SK-N-SH (cell line): ENCODE results near the gene AGAP1.
"Not testable (repeated sequence)": the region's sequence is repeated elsewhere in the genome, so short reads cannot be mapped to it uniquely, and the experiment has no call there.

ENCODE experiments used
- JUND ChIP-seq: IDR thresholded peaks from 2 replicates; pipeline ENCODE4 v1.4.0; 2012
- MXI1 ChIP-seq: IDR thresholded peaks from 2 replicates; pipeline ENCODE4 v1.6.1; 2012; ENCODE audit warnings: mild to moderate bottlenecking, low read depth, low read length, improper control_type of control experiment
- TF ChIP-seq, protein P1 (sequence below): IDR thresholded peaks from 2 replicates; pipeline ENCODE4 v1.4.0; 2012; ENCODE audit warnings: low read depth

DNA sequence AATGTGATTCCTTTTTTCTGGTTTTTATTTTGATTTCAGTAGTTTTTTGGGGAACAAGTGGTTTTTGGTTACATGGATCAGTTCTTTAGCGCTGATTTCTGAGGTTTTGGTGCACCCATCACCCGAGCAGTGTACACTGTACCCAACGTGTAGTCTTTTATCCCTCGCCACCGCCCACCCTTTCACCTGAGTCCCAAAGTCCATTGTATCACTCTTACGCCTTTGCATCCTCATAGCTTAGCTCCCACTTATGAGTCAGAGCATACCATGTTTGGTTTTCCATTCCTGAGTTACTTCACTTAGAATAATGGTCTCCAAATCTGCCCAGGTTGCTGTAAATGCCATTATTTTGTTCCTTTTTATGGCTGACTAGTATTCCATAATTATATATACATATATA, 453.2 kb downstream of the AGAP1 start:
- TF ChIP-seq JUND, MXI1: not testable (repeated sequence)
- TF ChIP-seq, protein P1, sequence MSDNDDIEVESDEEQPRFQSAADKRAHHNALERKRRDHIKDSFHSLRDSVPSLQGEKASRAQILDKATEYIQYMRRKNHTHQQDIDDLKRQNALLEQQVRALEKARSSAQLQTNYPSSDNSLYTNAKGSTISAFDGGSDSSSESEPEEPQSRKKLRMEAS: not testable (repeated sequence)
